Naive thymus-derived CD4-positive, alpha-beta T cell (primary cell): ENCODE data around the gene NAA15. TPM values are rescaled to one million over a fixed set of nuclear protein-coding genes. Genes with fewer than 3 reads are reported as not detected.
A peak's percentile ranks its signal among the peaks of the same experiment; 100 is the strongest.
"Not testable (repeated sequence)": the region's sequence is repeated elsewhere in the genome, so short reads cannot be mapped to it uniquely, and the experiment has no call there.

Experiments
- ATAC-seq: fragments of 150-1000 bp; cut with Tn5 transposase; 2 replicates; pipeline ENCODE4 v1.10.0; 2021; ENCODE audit warnings: mild to moderate bottlenecking, moderate library complexity
- CTCF ChIA-PET: fragments of 350-600 bp; sonication (Branson Sonifier 250); formaldehyde crosslinking; loops from one replicate; lab custom pipeline; 2021; ENCODE audit warnings: antibody characterized with exemption; lab: Charles Lee
- POLR2A ChIA-PET: fragments of 350-600 bp; sonication (Branson Sonifier 250); formaldehyde crosslinking; loops from one replicate; lab custom pipeline; 2021; ENCODE audit warnings: antibody characterized with exemption, inconsistent platforms; lab: Charles Lee
- DNase-seq, 9 donors: peaks; one replicate each; pipeline versions ENCODE4 v3.0.0 to v3.0.0-alpha.2; 2020 to 2022; ENCODE audit warnings: mixed read lengths in 1 of 9
- H3K27ac ChIP-seq: one replicate; pipeline ENCODE4 v1.7.0; 2013; ENCODE audit warnings: mild to moderate bottlenecking, low read depth, low read length, moderate library complexity
- H3K27me3 ChIP-seq, 2 donors: one replicate each; pipeline ENCODE4 v1.7.0; 2013; ENCODE audit warnings: low read length in 2 of 2, mild to moderate bottlenecking in 2 of 2, moderate library complexity in 2 of 2; ENCODE audit not compliant: control insufficient read depth in 2 of 2, insufficient read depth in 2 of 2
- H3K36me3 ChIP-seq, 3 experiments: 1 replicate in 2 of 3; 2 replicates in 1 of 3; pipeline ENCODE4 v1.7.0; 2013; ENCODE audit warnings: low read length in 3 of 3, mild to moderate bottlenecking in 3 of 3, moderate library complexity in 1 of 3; ENCODE audit not compliant: insufficient read depth in 3 of 3, control insufficient read depth in 2 of 3
- H3K4me1 ChIP-seq, 2 donors: one replicate each; pipeline ENCODE4 v1.7.0; 2013; ENCODE audit warnings: low read length in 2 of 2, mild to moderate bottlenecking in 2 of 2, moderate library complexity in 1 of 2; ENCODE audit not compliant: control insufficient read depth in 2 of 2, insufficient read depth in 2 of 2
- H3K4me3 ChIP-seq: 2 replicates; pipeline ENCODE4 v1.7.0; 2013; ENCODE audit warnings: mild to moderate bottlenecking, low read length
- H3K9me3 ChIP-seq, 3 experiments: 1 replicate in 2 of 3; 2 replicates in 1 of 3; pipeline ENCODE4 v1.7.0; 2013; ENCODE audit warnings: low read length in 3 of 3; ENCODE audit not compliant: control insufficient read depth in 2 of 3
- H3K27ac Mint-ChIP-seq, 9 donors: one replicate each; pipeline ENCODE4 v1.8.0; 2020 to 2022; ENCODE audit warnings: mixed read lengths in 9 of 9, mild to moderate bottlenecking in 8 of 9, moderate library complexity in 5 of 9, inconsistent platforms in 2 of 9
- H3K27me3 Mint-ChIP-seq, 5 donors: one replicate each; pipeline ENCODE4 v1.8.0; 2021 to 2022; ENCODE audit warnings: mixed read lengths in 5 of 5, mild to moderate bottlenecking in 1 of 5
- H3K36me3 Mint-ChIP-seq, 5 donors: one replicate each; pipeline ENCODE4 v1.8.0; 2020 to 2022; ENCODE audit warnings: mixed read lengths in 5 of 5, mild to moderate bottlenecking in 3 of 5, inconsistent platforms in 1 of 5
- H3K4me1 Mint-ChIP-seq, 7 donors: one replicate each; pipeline ENCODE4 v1.8.0; 2020 to 2022; ENCODE audit warnings: mixed read lengths in 7 of 7, mild to moderate bottlenecking in 3 of 7, inconsistent platforms in 1 of 7
- H3K4me3 Mint-ChIP-seq, 10 donors: one replicate each; pipeline ENCODE4 v1.8.0; 2020 to 2022; ENCODE audit warnings: mild to moderate bottlenecking in 10 of 10, mixed read lengths in 10 of 10, moderate library complexity in 6 of 10, inconsistent platforms in 2 of 10
- H3K9me3 Mint-ChIP-seq, 11 donors: one replicate each; pipeline ENCODE4 v1.8.0; 2020 to 2022; ENCODE audit warnings: mixed read lengths in 11 of 11, mild to moderate bottlenecking in 4 of 11, inconsistent platforms in 1 of 11, moderate library complexity in 1 of 11
- intact Hi-C, 2 donors: fragments of 100-400 bp; cut with micrococcal nuclease; formaldehyde crosslinking; loops; one replicate each; pipeline ENCODE4 v1.15.1; 2023
- polyA plus RNA-seq, 2 donors: library from polyadenylated mRNA; unstranded; fragments of 300-500 nt; fragmentation: Illumina TruSeq; gene quantifications; one replicate each; pipeline ENCODE4 v1.2.3, GENCODE V29; 2021
- total RNA-seq, 6 experiments: library from RNA in 5 of 6; stranded (reverse) in 5 of 6; gene quantifications; 1 replicate in 5 of 6; 2 replicates in 1 of 6; pipeline ENCODE4 v1.2.3 and lab custom pipeline; 2021 to 2026

Gene NAA15
- total and polyA plus RNA-seq, 7 experiments from 2014 or later = 35.7 to 67.4 (median 45.3) TPM

GRCh38 chr4:139464512-139464911 is 163.2 kb downstream of the NAA15 start:
- H3K4me1 ChIP-seq, POLR2A ChIA-PET, CTCF ChIA-PET: not testable (repeated sequence)

GRCh38 chr4:139465922-139466321 is 164.6 kb downstream of the NAA15 start:
- H3K36me3 Mint-ChIP-seq = peaks cover 13 to 50% (median 40%) of the 10 kb centered on the region in 5 donors
- no peak for ATAC-seq
- POLR2A ChIA-PET = no interaction called here
- H3K9me3 ChIP-seq = no peaks in the 10 kb centered on the region
- no peak overlapping the region for H3K4me3 ChIP-seq
- no peak overlapping the region for H3K27ac Mint-ChIP-seq
- H3K9me3 Mint-ChIP-seq = peaks cover 6 to 35% (median 16%) of the 10 kb centered on the region in 11 donors
- H3K4me1 Mint-ChIP-seq = peaks cover 0 to 43% (median 33%) of the 10 kb centered on the region in 7 donors
- H3K27me3 Mint-ChIP-seq = no peaks in the 10 kb centered on the region
- peaks cover 0 to 3% (median 0%) of the 10 kb centered on the region in 3 experiments for H3K36me3 ChIP-seq
- intact Hi-C loops = no loop called here
- CTCF ChIA-PET = no interaction called here
- H3K4me3 Mint-ChIP-seq = no peak overlapping the region
- no peaks in the 10 kb centered on the region for H3K27me3 ChIP-seq
- no peak for DNase-seq
- no peak overlapping the region for H3K27ac ChIP-seq
- H3K4me1 ChIP-seq = no peaks in the 10 kb centered on the region

More at GRCh38 chr4:139464512-139464911, 163.2 kb downstream of the NAA15 start:
- H3K4me3 ChIP-seq, H3K36me3 ChIP-seq, H3K27ac ChIP-seq, H3K27me3 ChIP-seq, H3K27me3 Mint-ChIP-seq, H3K27ac Mint-ChIP-seq, H3K9me3 ChIP-seq, DNase-seq, ATAC-seq, intact Hi-C loops, H3K4me3 Mint-ChIP-seq: not testable (repeated sequence)
- H3K36me3 Mint-ChIP-seq = peaks cover 10 to 47% (median 38%) of the 10 kb centered on the region in 5 donors
- peaks cover 4 to 42% (median 36%) of the 10 kb centered on the region in 7 donors for H3K4me1 Mint-ChIP-seq
- H3K9me3 Mint-ChIP-seq = peaks cover 6 to 30% (median 13%) of the 10 kb centered on the region in 11 donors

- H3K27ac ChIP-seq, H3K4me1 ChIP-seq, H3K27me3 ChIP-seq, ATAC-seq, H3K27ac Mint-ChIP-seq, H3K4me3 ChIP-seq, H3K27me3 Mint-ChIP-seq, POLR2A ChIA-PET, CTCF ChIA-PET, intact Hi-C loops, H3K9me3 ChIP-seq, H3K4me3 Mint-ChIP-seq, DNase-seq: not testable (repeated sequence)
- peaks cover 0 to 17% (median 8%) of the 10 kb centered on the region in 3 experiments for H3K36me3 ChIP-seq
- H3K4me1 Mint-ChIP-seq = peaks cover 0 to 30% (median 23%) of the 10 kb centered on the region in 7 donors
- peaks cover 9 to 45% (median 20%) of the 10 kb centered on the region in 11 donors for H3K9me3 Mint-ChIP-seq
- peaks cover 20 to 60% (median 53%) of the 10 kb centered on the region in 5 donors for H3K36me3 Mint-ChIP-seq
These were observed 167.5 kb downstream of the NAA15 start for GRCh38 chr4:139468756-139469155.

GRCh38 chr4:139469216-139469615 is 167.9 kb downstream of the NAA15 start:
- peak overlapping the region in 1 of 10 donors; percentile 21 for H3K4me3 Mint-ChIP-seq
- H3K9me3 Mint-ChIP-seq = peaks cover 7 to 40% (median 20%) of the 10 kb centered on the region in 11 donors
- intact Hi-C loops = no loop called here
- H3K27me3 Mint-ChIP-seq = no peaks in the 10 kb centered on the region
- ChIA-PET POLR2A (no interaction called here), CTCF (no interaction called here)
- H3K27ac Mint-ChIP-seq = no peak overlapping the region
- peaks cover 0 to 29% (median 22%) of the 10 kb centered on the region in 7 donors for H3K4me1 Mint-ChIP-seq
- peaks cover 0 to 6% (median 0%) of the 10 kb centered on the region in 3 experiments for H3K9me3 ChIP-seq
- peaks cover 20 to 57% (median 49%) of the 10 kb centered on the region in 5 donors for H3K36me3 Mint-ChIP-seq
- no peak overlapping the region for H3K27ac ChIP-seq
- no peaks in the 10 kb centered on the region for H3K4me1 ChIP-seq
- DNase-seq = no peak
- H3K4me3 ChIP-seq = no peak overlapping the region
- ATAC-seq = no peak
- peaks cover 0 to 19% (median 8%) of the 10 kb centered on the region in 3 experiments for H3K36me3 ChIP-seq
- H3K27me3 ChIP-seq = no peaks in the 10 kb centered on the region

Other genes with a start within 250 kb of the NAA15 start
- 10 to 100 TPM; 40.1 to 88.2 (median 76.2) TPM for gene ELF2, start 124.3 kb upstream of the NAA15 start, total RNA-seq
- 10 to 100 TPM; 30.6 to 36.5 TPM for gene ELF2, start 124.3 kb upstream of the NAA15 start, polyA plus RNA-seq
- under 1 TPM in 3 of 5 experiments, not detected in 2; 0.29 to 0.70 (median 0.30) TPM for gene MGARP, start 21.3 kb upstream of the NAA15 start, total RNA-seq
- gene MGARP, start 21.3 kb upstream of the NAA15 start, polyA plus RNA-seq = under 1 TPM in 1 of 2 donors, not detected in 1; 0.32 TPM
- gene NDUFC1, start 972 bp downstream of the NAA15 start, total RNA-seq = 10 to 100 TPM; 19.4 to 41.6 (median 26.9) TPM
- gene NDUFC1, start 972 bp downstream of the NAA15 start, polyA plus RNA-seq = 100 to 1,000 TPM; 105 to 193 TPM
- 10 to 100 TPM in 4 of 5 experiments, 1 to 10 TPM in 1; 5.7 to 18.1 (median 17.1) TPM for gene RAB33B, start 152.6 kb downstream of the NAA15 start, total RNA-seq
- 10 to 100 TPM in 1 of 2 donors, 1 to 10 TPM in 1; 5.8 to 12.0 TPM for gene RAB33B, start 152.6 kb downstream of the NAA15 start, polyA plus RNA-seq